Nephron progenitor cell (in vitro differentiated cells): ENCODE measurements around the gene KIF16B.

ENCODE experiments used
- DNase-seq: peaks from one replicate; pipeline ENCODE4 v3.0.0; 2021
- H3K27ac Mint-ChIP-seq: 2 replicates; pipeline ENCODE4 v1.8.0; 2021; ENCODE audit warnings: mild to moderate bottlenecking, moderate library complexity, mixed read lengths
- H3K27me3 Mint-ChIP-seq: 2 replicates; pipeline ENCODE4 v1.8.0; 2021; ENCODE audit warnings: mild to moderate bottlenecking, low read depth, mixed read lengths; ENCODE audit not compliant: poor library complexity
- H3K36me3 Mint-ChIP-seq: 2 replicates; pipeline ENCODE4 v1.8.0; 2021; ENCODE audit warnings: low read depth, mixed read lengths
- H3K4me1 Mint-ChIP-seq: 2 replicates; pipeline ENCODE4 v1.8.0; 2021; ENCODE audit warnings: mixed read lengths
- H3K4me3 Mint-ChIP-seq: 2 replicates; pipeline ENCODE4 v1.8.0; 2021; ENCODE audit warnings: mild to moderate bottlenecking, moderate library complexity, mixed read lengths
- H3K9me3 Mint-ChIP-seq: 2 replicates; pipeline ENCODE4 v1.8.0; 2021; ENCODE audit warnings: mild to moderate bottlenecking, moderate library complexity, mixed read lengths
- TF ChIP-seq, protein P1 (sequence below): fragments of 200-600 bp; sonication (generic); IDR thresholded peaks from 2 replicates; pipeline ENCODE4 v1.5.0; 2021; ENCODE audit warnings: antibody characterized with exemption

Gene KIF16B

DNA sequence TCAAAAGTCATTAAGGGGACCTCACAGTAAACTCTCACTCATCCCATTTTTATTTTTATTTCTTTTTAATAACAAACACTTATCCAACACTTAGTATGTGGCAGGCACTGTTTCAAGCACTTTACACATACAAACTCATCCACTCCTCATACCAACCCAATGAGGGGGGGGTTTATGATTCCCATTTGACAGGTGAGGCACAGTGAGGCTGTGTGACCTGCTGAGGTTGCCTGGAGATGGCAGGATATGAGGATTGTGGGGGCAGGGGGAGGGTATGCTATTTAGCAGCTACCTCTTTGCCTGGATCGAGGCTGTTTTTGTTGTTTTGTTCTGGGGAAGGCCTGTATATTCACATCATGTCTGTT is 219.8 kb downstream of the KIF16B start:
- Mint-ChIP-seq H3K4me1 (peaks cover 26% of the 10 kb centered on the region), H3K36me3 (peaks cover 13% of the 10 kb centered on the region), H3K27ac (no peak overlapping the region), H3K9me3 (no peaks in the 10 kb centered on the region), H3K27me3 (no peaks in the 10 kb centered on the region), H3K4me3 (no peak overlapping the region)
- DNase-seq: no peak
- TF ChIP-seq, protein P1, sequence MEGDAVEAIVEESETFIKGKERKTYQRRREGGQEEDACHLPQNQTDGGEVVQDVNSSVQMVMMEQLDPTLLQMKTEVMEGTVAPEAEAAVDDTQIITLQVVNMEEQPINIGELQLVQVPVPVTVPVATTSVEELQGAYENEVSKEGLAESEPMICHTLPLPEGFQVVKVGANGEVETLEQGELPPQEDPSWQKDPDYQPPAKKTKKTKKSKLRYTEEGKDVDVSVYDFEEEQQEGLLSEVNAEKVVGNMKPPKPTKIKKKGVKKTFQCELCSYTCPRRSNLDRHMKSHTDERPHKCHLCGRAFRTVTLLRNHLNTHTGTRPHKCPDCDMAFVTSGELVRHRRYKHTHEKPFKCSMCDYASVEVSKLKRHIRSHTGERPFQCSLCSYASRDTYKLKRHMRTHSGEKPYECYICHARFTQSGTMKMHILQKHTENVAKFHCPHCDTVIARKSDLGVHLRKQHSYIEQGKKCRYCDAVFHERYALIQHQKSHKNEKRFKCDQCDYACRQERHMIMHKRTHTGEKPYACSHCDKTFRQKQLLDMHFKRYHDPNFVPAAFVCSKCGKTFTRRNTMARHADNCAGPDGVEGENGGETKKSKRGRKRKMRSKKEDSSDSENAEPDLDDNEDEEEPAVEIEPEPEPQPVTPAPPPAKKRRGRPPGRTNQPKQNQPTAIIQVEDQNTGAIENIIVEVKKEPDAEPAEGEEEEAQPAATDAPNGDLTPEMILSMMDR: no peak

- H3K4me1 Mint-ChIP-seq: peaks cover 26% of the 10 kb centered on the region
- peaks cover 10% of the 10 kb centered on the region for H3K36me3 Mint-ChIP-seq
- no peaks in the 10 kb centered on the region for H3K9me3 Mint-ChIP-seq
- H3K27ac Mint-ChIP-seq: no peak overlapping the region
- no peak overlapping the region for H3K4me3 Mint-ChIP-seq
- no peak for DNase-seq
- TF ChIP-seq, protein P1: no peak
- no peaks in the 10 kb centered on the region for H3K27me3 Mint-ChIP-seq
Observed at GRCh38 chr20:16352751-16353416, 220.4 kb downstream of the KIF16B start.

GRCh38 chr20:16352321-16352720 is 220.9 kb downstream of the KIF16B start:
- DNase-seq: no peak
- Mint-ChIP-seq H3K4me3 (no peak overlapping the region), H3K9me3 (no peaks in the 10 kb centered on the region), H3K36me3 (peaks cover 10% of the 10 kb centered on the region), H3K4me1 (peaks cover 26% of the 10 kb centered on the region), H3K27ac (no peak overlapping the region), H3K27me3 (no peaks in the 10 kb centered on the region)
- TF ChIP-seq, protein P1: no peak

- Mint-ChIP-seq H3K4me1 (peaks cover 16% of the 10 kb centered on the region), H3K4me3 (no peak overlapping the region), H3K27me3 (no peaks in the 10 kb centered on the region), H3K9me3 (no peaks in the 10 kb centered on the region), H3K27ac (no peak overlapping the region), H3K36me3 (peaks cover 14% of the 10 kb centered on the region)
- TF ChIP-seq, protein P1: no peak
- DNase-seq: no peak
Observed at GRCh38 chr20:16351415-16351814, 221.8 kb downstream of the KIF16B start.

GRCh38 chr20:16350465-16350864 is 222.8 kb downstream of the KIF16B start:
- Mint-ChIP-seq H3K4me1 (peaks cover 12% of the 10 kb centered on the region), H3K27me3 (no peaks in the 10 kb centered on the region), H3K36me3 (peaks cover 5% of the 10 kb centered on the region), H3K27ac (no peak overlapping the region), H3K9me3 (no peaks in the 10 kb centered on the region), H3K4me3 (no peak overlapping the region)
- TF ChIP-seq, protein P1: no peak
- no peak for DNase-seq
